WTC11 (cell line): ENCODE results near the gene ACTN2. TPM values are rescaled to one million over a fixed set of nuclear protein-coding genes. Genes with fewer than 3 reads are reported as not detected.

ENCODE experiments used
- ATAC-seq: fragments of 200-7000 bp; cut with Tn5 transposase; 2 replicates; pipeline ENCODE4 v1.10.0; 2021; ENCODE audit warnings: mild to moderate bottlenecking, moderate library complexity
- CTCF ChIA-PET: fragments of 300-600 bp; sonication (Branson Sonifier 250); formaldehyde crosslinking; loops from one replicate; lab custom pipeline; 2021; ENCODE audit warnings: antibody characterized with exemption; lab: Charles Lee
- POLR2A ChIA-PET: fragments of 350-600 bp; sonication (Branson Sonifier 250); formaldehyde crosslinking; loops from one replicate; lab custom pipeline; 2021; ENCODE audit warnings: antibody characterized with exemption; lab: Charles Lee
- DNase-seq: peaks from one replicate; pipeline ENCODE4 v3.0.0; 2021; ENCODE audit warnings: low spot score
- H3K27ac Mint-ChIP-seq: 2 replicates; pipeline ENCODE4 v1.8.0; 2021; ENCODE audit warnings: mixed read lengths
- H3K27me3 Mint-ChIP-seq: 2 replicates; pipeline ENCODE4 v1.8.0; 2021; ENCODE audit warnings: low read depth, mild to moderate bottlenecking, moderate library complexity, mixed read lengths
- H3K36me3 Mint-ChIP-seq: 2 replicates; pipeline ENCODE4 v1.8.0; 2021; ENCODE audit warnings: mixed read lengths
- H3K4me1 Mint-ChIP-seq: 2 replicates; pipeline ENCODE4 v1.8.0; 2022; ENCODE audit warnings: mixed read lengths
- H3K4me3 Mint-ChIP-seq: 2 replicates; pipeline ENCODE4 v1.8.0; 2021; ENCODE audit warnings: mild to moderate bottlenecking, moderate library complexity, mixed read lengths
- H3K9me3 Mint-ChIP-seq: 2 replicates; pipeline ENCODE4 v1.8.0; 2021; ENCODE audit warnings: mixed read lengths
- ATF1 ChIP-seq: sonication (generic); formaldehyde crosslinking; IDR thresholded peaks from 2 replicates; pipeline ENCODE4 v1.8.1; 2023; ENCODE audit warnings: mild to moderate bottlenecking, moderate library complexity, missing genetic modification reagents
- CREM ChIP-seq: sonication (generic); formaldehyde crosslinking; IDR thresholded peaks from 2 replicates; pipeline ENCODE4 v1.8.1; 2022; ENCODE audit warnings: mild to moderate bottlenecking, missing genetic modification reagents, moderate library complexity
- ELF4 ChIP-seq: sonication (generic); formaldehyde crosslinking; IDR thresholded peaks from 2 replicates; pipeline ENCODE4 v1.8.1; 2022; ENCODE audit warnings: low read depth, mild to moderate bottlenecking, moderate library complexity, missing genetic modification reagents
- FOXK1 ChIP-seq: sonication (generic); formaldehyde crosslinking; IDR thresholded peaks from 2 replicates; pipeline ENCODE4 v1.8.0; 2022; ENCODE audit warnings: mild to moderate bottlenecking, moderate library complexity, missing genetic modification reagents
- FOXP1 ChIP-seq: sonication (generic); formaldehyde crosslinking; IDR thresholded peaks from 2 replicates; pipeline ENCODE4 v1.8.0; 2022; ENCODE audit warnings: missing genetic modification reagents, mild to moderate bottlenecking, moderate library complexity, borderline replicate concordance
- IRF2 ChIP-seq: sonication (generic); formaldehyde crosslinking; IDR thresholded peaks from 2 replicates; pipeline ENCODE4 v1.8.0; 2022; ENCODE audit warnings: low read depth, missing genetic modification reagents, borderline replicate concordance
- KAT7 ChIP-seq: sonication (generic); formaldehyde crosslinking; IDR thresholded peaks from 2 replicates; pipeline ENCODE4 v1.8.1; 2023; ENCODE audit warnings: missing genetic modification reagents, mild to moderate bottlenecking, borderline replicate concordance
- NFE2L1 ChIP-seq: sonication (generic); formaldehyde crosslinking; IDR thresholded peaks from 2 replicates; pipeline ENCODE4 v1.8.1; 2023; ENCODE audit warnings: missing genetic modification reagents
- NR1H2 ChIP-seq: sonication (generic); formaldehyde crosslinking; IDR thresholded peaks from 2 replicates; pipeline ENCODE4 v1.9.0; 2021; ENCODE audit warnings: mild to moderate bottlenecking, moderate library complexity, missing genetic modification reagents
- NR2C2 ChIP-seq: sonication (generic); formaldehyde crosslinking; IDR thresholded peaks from 2 replicates; pipeline ENCODE4 v1.8.0; 2022; ENCODE audit warnings: mild to moderate bottlenecking, missing genetic modification reagents
- OVOL2 ChIP-seq: fragments of 250-450 bp; sonication (Bioruptor Pico); IDR thresholded peaks from 2 replicates; pipeline ENCODE4 v1.9.0; 2021; ENCODE audit warnings: mild to moderate bottlenecking, borderline replicate concordance
- SOX15 ChIP-seq: fragments of 250-450 bp; sonication (Bioruptor Pico); IDR thresholded peaks from 2 replicates; pipeline ENCODE4 v1.9.0; 2021; ENCODE audit warnings: mild to moderate bottlenecking
- TEAD1 ChIP-seq: sonication (generic); formaldehyde crosslinking; IDR thresholded peaks from 2 replicates; pipeline ENCODE4 v1.8.0; 2022; ENCODE audit warnings: mild to moderate bottlenecking, missing genetic modification reagents
- ZBTB21 ChIP-seq: sonication (generic); formaldehyde crosslinking; IDR thresholded peaks from 2 replicates; pipeline ENCODE4 v1.8.1; 2023; ENCODE audit warnings: mild to moderate bottlenecking, missing genetic modification reagents, borderline replicate concordance
- ZNF121 ChIP-seq: sonication (generic); formaldehyde crosslinking; IDR thresholded peaks from 2 replicates; pipeline ENCODE4 v1.8.0; 2023; ENCODE audit warnings: missing genetic modification reagents
- ZNF138 ChIP-seq: sonication (generic); formaldehyde crosslinking; conservative IDR thresholded peaks from 2 replicates; pipeline ENCODE4 v1.8.1; 2022; ENCODE audit warnings: mild to moderate bottlenecking, moderate library complexity, missing genetic modification reagents
- ZNF232 ChIP-seq: sonication (generic); formaldehyde crosslinking; IDR thresholded peaks from 2 replicates; pipeline ENCODE4 v1.8.0; 2022; ENCODE audit warnings: mild to moderate bottlenecking, missing genetic modification reagents
- ZNF263 ChIP-seq: sonication (generic); formaldehyde crosslinking; IDR thresholded peaks from 2 replicates; pipeline ENCODE4 v1.8.1; 2022; ENCODE audit warnings: low read depth, mild to moderate bottlenecking, moderate library complexity, missing genetic modification reagents
- ZNF317 ChIP-seq: sonication (generic); formaldehyde crosslinking; IDR thresholded peaks from 2 replicates; pipeline ENCODE4 v1.8.1; 2023; ENCODE audit warnings: low read depth, mild to moderate bottlenecking, moderate library complexity, missing genetic modification reagents, borderline replicate concordance
- ZNF396 ChIP-seq: fragments of 250-450 bp; sonication (Bioruptor Pico); IDR thresholded peaks from 2 replicates; pipeline ENCODE4 v1.8.0; 2021; ENCODE audit warnings: mild to moderate bottlenecking, moderate library complexity, borderline replicate concordance
- total RNA-seq: library from RNA; stranded (reverse); gene quantifications from 3 replicates; pipeline ENCODE4 v1.2.3, GENCODE V29; 2021
- TF ChIP-seq, protein P1 (sequence below): fragments of 250-450 bp; sonication (Bioruptor Pico); IDR thresholded peaks from 2 replicates; pipeline ENCODE4 v1.9.0; 2021; ENCODE audit warnings: mild to moderate bottlenecking
- TF ChIP-seq, protein P2 (sequence below): sonication (generic); formaldehyde crosslinking; IDR thresholded peaks from 2 replicates; pipeline ENCODE4 v1.8.1; 2023; ENCODE audit warnings: mild to moderate bottlenecking, missing genetic modification reagents, moderate library complexity
- TF ChIP-seq, protein P3 (sequence below): sonication (generic); formaldehyde crosslinking; conservative IDR thresholded peaks from 2 replicates; pipeline ENCODE4 v1.8.1; 2023; ENCODE audit warnings: mild to moderate bottlenecking, low read depth, missing genetic modification reagents, moderate library complexity
- TF ChIP-seq, protein P4 (sequence below): fragments of 250-450 bp; sonication (Bioruptor Pico); IDR thresholded peaks from 2 replicates; pipeline ENCODE4 v1.9.0; 2021; ENCODE audit warnings: mild to moderate bottlenecking, borderline replicate concordance

Gene ACTN2
- total RNA-seq, 1 experiment from 2014 or later = 2.0 TPM

DNA sequence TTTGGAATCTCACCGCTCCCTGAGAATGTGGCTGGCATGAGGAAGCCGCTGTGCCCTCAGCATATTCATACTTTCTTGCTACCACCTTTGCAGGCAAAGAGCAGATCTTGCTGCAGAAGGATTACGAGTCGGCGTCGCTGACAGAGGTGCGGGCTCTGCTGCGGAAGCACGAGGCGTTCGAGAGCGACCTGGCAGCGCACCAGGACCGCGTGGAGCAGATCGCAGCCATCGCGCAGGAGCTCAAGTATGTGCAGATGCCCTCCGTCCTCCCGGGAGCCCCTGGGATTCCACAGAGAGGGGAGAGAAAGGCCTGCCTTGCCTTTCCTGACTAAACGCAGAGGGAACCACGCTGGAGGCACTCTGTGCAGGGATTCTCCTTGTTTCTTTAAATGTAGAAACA lies 58.2 kb downstream of the ACTN2 start:
- POLR2A ChIA-PET = no interaction called here
- DNase-seq = no peak
- no peak for ATAC-seq
- Mint-ChIP-seq H3K9me3 (no peaks in the 10 kb centered on the region), H3K27me3 (no peaks in the 10 kb centered on the region), H3K27ac (no peak overlapping the region), H3K36me3 (peaks cover 20% of the 10 kb centered on the region), H3K4me1 (peaks cover 12% of the 10 kb centered on the region), H3K4me3 (no peak overlapping the region)
- CTCF ChIA-PET = no interaction called here
- TF ChIP-seq, protein P1, sequence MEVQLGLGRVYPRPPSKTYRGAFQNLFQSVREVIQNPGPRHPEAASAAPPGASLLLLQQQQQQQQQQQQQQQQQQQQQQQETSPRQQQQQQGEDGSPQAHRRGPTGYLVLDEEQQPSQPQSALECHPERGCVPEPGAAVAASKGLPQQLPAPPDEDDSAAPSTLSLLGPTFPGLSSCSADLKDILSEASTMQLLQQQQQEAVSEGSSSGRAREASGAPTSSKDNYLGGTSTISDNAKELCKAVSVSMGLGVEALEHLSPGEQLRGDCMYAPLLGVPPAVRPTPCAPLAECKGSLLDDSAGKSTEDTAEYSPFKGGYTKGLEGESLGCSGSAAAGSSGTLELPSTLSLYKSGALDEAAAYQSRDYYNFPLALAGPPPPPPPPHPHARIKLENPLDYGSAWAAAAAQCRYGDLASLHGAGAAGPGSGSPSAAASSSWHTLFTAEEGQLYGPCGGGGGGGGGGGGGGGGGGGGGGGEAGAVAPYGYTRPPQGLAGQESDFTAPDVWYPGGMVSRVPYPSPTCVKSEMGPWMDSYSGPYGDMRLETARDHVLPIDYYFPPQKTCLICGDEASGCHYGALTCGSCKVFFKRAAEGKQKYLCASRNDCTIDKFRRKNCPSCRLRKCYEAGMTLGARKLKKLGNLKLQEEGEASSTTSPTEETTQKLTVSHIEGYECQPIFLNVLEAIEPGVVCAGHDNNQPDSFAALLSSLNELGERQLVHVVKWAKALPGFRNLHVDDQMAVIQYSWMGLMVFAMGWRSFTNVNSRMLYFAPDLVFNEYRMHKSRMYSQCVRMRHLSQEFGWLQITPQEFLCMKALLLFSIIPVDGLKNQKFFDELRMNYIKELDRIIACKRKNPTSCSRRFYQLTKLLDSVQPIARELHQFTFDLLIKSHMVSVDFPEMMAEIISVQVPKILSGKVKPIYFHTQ (CRISPR knock-in tag) = no peak
- TF ChIP-seq NR2C2 (CRISPR knock-in tag) (no peak), SOX15 (no peak), OVOL2 (no peak), ZNF396 (CRISPR knock-in tag) (no peak), ATF1 (CRISPR knock-in tag) (no peak), ZNF138 (CRISPR knock-in tag) (no peak)

DNA sequence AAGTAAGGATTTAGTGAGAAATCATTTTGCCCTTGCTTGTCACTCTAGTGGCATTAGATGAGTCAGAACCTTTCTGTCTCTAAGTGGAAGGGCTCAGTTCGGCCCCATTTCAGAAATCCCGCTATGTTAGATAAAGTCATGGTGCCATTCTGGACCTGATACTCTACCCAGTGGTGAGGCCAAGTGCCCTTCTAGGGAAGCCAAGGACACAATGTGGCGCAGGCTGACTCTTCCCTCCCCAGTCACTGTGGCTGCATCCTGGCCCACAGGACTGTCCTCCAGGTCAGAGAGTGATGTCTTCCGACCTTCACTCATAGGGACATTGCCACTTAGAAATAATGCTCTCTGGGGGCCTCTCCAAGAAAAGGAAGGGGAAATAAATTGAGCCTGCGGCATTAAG lies 60.5 kb downstream of the ACTN2 start:
- TF ChIP-seq TEAD1 (CRISPR knock-in tag) = no peak
- no peak for TF ChIP-seq ELF4
- TF ChIP-seq CREM (CRISPR knock-in tag) = no peak
- TF ChIP-seq, protein P2, sequence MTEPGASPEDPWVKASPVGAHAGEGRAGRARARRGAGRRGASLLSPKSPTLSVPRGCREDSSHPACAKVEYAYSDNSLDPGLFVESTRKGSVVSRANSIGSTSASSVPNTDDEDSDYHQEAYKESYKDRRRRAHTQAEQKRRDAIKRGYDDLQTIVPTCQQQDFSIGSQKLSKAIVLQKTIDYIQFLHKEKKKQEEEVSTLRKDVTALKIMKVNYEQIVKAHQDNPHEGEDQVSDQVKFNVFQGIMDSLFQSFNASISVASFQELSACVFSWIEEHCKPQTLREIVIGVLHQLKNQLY = no peak
- TF ChIP-seq ZNF232 = no peak
- no peak for TF ChIP-seq IRF2
- no peaks in the 10 kb centered on the region for H3K9me3 Mint-ChIP-seq
- no peak for ATAC-seq
- H3K27me3 Mint-ChIP-seq = no peaks in the 10 kb centered on the region
- POLR2A ChIA-PET = no interaction called here
- peaks cover 4% of the 10 kb centered on the region for H3K4me1 Mint-ChIP-seq
- H3K36me3 Mint-ChIP-seq = peaks cover 7% of the 10 kb centered on the region; the same call in 1 of the 2 replicates
- CTCF ChIA-PET = no interaction called here
- no peak overlapping the region for H3K27ac Mint-ChIP-seq
- H3K4me3 Mint-ChIP-seq = no peak overlapping the region
- DNase-seq = no peak

DNA sequence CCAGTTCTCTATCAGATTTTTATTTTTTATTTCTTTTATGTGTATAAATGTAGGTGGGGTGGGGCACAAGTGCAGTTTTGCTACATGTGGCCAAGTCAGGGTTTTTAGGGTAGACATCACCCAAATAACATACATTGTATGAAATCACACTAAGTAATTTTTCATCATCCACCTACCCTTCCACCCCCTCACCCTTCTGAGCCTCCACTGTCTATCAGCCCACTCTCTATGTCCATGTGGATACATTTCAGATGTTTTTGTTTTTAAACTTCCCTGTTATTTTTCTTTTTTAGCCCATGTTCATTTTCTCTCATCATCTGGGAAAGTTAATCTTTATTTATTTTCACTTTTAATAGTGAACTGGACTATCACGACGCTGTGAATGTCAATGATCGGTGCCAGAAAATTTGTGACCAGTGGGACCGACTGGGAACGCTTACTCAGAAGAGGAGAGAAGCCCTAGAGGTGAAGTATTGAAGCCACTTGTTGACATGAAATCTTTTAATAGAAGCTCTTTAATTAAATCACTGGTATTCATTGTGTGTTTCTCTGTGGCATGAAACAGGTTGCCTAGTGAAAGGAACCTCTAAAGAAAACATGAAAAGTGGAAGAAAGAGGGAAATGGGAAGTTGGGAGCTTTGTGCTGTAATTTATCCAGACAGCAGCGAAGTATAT lies 61.1 kb downstream of the ACTN2 start:
- TF ChIP-seq ZBTB21 (CRISPR knock-in tag) (no peak), NR1H2 (CRISPR knock-in tag) (no peak), ATF1 (CRISPR knock-in tag) (no peak), ZNF317 (no peak), ZNF263 (CRISPR knock-in tag) (no peak), NFE2L1 (CRISPR knock-in tag) (no peak), SOX15 (no peak), FOXK1 (no peak), ZNF121 (CRISPR knock-in tag) (no peak), FOXP1 (CRISPR knock-in tag) (no peak), KAT7 (CRISPR knock-in tag) (no peak)
- TF ChIP-seq, protein P3, sequence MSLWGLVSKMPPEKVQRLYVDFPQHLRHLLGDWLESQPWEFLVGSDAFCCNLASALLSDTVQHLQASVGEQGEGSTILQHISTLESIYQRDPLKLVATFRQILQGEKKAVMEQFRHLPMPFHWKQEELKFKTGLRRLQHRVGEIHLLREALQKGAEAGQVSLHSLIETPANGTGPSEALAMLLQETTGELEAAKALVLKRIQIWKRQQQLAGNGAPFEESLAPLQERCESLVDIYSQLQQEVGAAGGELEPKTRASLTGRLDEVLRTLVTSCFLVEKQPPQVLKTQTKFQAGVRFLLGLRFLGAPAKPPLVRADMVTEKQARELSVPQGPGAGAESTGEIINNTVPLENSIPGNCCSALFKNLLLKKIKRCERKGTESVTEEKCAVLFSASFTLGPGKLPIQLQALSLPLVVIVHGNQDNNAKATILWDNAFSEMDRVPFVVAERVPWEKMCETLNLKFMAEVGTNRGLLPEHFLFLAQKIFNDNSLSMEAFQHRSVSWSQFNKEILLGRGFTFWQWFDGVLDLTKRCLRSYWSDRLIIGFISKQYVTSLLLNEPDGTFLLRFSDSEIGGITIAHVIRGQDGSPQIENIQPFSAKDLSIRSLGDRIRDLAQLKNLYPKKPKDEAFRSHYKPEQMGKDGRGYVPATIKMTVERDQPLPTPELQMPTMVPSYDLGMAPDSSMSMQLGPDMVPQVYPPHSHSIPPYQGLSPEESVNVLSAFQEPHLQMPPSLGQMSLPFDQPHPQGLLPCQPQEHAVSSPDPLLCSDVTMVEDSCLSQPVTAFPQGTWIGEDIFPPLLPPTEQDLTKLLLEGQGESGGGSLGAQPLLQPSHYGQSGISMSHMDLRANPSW (CRISPR knock-in tag) = no peak
- TF ChIP-seq, protein P4, sequence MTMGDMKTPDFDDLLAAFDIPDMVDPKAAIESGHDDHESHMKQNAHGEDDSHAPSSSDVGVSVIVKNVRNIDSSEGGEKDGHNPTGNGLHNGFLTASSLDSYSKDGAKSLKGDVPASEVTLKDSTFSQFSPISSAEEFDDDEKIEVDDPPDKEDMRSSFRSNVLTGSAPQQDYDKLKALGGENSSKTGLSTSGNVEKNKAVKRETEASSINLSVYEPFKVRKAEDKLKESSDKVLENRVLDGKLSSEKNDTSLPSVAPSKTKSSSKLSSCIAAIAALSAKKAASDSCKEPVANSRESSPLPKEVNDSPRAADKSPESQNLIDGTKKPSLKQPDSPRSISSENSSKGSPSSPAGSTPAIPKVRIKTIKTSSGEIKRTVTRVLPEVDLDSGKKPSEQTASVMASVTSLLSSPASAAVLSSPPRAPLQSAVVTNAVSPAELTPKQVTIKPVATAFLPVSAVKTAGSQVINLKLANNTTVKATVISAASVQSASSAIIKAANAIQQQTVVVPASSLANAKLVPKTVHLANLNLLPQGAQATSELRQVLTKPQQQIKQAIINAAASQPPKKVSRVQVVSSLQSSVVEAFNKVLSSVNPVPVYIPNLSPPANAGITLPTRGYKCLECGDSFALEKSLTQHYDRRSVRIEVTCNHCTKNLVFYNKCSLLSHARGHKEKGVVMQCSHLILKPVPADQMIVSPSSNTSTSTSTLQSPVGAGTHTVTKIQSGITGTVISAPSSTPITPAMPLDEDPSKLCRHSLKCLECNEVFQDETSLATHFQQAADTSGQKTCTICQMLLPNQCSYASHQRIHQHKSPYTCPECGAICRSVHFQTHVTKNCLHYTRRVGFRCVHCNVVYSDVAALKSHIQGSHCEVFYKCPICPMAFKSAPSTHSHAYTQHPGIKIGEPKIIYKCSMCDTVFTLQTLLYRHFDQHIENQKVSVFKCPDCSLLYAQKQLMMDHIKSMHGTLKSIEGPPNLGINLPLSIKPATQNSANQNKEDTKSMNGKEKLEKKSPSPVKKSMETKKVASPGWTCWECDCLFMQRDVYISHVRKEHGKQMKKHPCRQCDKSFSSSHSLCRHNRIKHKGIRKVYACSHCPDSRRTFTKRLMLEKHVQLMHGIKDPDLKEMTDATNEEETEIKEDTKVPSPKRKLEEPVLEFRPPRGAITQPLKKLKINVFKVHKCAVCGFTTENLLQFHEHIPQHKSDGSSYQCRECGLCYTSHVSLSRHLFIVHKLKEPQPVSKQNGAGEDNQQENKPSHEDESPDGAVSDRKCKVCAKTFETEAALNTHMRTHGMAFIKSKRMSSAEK (CRISPR knock-in tag) = no peak
- TF ChIP-seq, all 79 proteins: peak for 0
- no peaks in the 10 kb centered on the region for H3K4me1 Mint-ChIP-seq
- no peaks in the 10 kb centered on the region for H3K27me3 Mint-ChIP-seq
- H3K27ac Mint-ChIP-seq = no peak overlapping the region
- no peaks in the 10 kb centered on the region for H3K9me3 Mint-ChIP-seq
- ATAC-seq (no peak), DNase-seq (no peak)
- no peak overlapping the region for H3K4me3 Mint-ChIP-seq
- CTCF ChIA-PET = no interaction called here
- H3K36me3 Mint-ChIP-seq = peaks cover 7% of the 10 kb centered on the region; the same call in 1 of the 2 replicates
- POLR2A ChIA-PET = no interaction called here
